ENCODE results near the gene GHRH.

The GHRH gene, protein sequence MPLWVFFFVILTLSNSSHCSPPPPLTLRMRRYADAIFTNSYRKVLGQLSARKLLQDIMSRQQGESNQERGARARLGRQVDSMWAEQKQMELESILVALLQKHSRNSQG

DNA sequence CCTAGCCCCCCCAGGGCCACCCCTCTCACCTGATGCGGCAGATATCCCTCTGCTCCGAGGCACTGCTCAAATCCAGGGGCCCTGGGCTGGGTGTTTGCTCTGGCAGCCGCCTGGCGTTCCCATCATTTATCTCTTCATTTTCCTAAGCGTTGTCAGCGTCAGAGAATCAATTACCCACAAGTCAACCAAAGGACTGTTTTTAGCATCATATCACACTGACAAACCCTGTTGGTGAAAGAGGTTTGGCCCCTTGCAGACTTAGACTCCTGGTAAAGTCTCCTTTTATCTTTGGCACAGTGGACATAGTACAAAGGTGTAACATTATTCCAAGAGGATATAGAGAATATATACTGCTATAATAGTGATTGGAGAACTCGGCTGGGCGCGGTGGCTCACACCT is at the start of gene GHRH:
Gene GHRH, minus strand, starts transcription at position 101 of the 400 bp plus-strand sequence. CDS start 4,925 bp downstream, outside the sequence.
- DNase-seq = no peak

DNA sequence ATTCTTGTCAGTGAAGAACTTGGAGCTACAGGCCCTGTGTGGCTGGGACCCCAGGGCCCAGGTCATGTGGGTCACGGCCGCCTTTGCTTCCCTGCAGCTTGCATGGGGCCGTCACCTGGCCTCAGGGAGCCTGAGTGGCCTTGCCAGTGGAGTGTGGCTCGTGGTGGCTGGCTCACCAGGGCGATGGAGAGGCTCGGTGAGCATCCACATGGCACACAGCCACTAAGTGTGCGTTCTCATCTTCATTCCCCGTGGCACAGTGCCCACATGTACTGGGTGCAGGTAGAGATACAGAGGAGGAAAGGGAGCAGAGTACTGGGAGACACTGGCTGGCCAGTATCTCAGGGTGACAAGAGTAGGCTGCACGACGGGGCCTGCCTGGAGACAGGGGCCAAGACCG is 49.3 kb upstream of the GHRH start:
- no peak for DNase-seq

DNA sequence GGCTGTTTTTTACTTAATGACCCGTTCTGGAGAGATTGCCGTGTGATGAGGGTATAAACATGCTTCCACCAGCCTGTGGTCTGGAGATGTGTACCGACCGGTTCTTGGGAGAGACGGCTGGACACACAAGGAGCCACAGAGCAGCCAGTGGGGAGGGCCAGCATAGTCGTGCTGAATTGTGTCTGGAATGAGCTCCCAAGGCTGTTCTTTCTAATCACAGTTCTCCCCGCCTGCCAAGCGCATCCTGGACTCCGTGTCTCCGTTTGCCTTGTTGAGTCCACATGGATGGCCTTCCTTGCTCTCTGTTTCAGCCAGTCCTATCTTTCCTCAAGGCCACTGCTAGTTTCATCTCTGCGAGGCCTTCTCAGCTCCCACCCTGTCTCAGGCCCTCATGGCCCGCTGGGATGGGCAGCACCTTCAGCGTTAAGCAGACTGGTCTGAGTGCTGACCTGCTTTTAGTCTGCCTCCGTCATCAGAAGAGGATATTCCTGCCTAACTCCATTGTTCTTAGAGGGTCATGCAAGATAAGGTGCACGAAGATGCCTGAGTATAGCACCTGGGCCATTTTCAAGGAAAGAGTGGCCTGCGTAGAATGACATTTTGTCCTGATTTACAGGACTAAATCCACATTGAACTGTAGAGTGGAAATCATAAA is 48.4 kb upstream of the GHRH start:
- DNase-seq = no peak

DNA sequence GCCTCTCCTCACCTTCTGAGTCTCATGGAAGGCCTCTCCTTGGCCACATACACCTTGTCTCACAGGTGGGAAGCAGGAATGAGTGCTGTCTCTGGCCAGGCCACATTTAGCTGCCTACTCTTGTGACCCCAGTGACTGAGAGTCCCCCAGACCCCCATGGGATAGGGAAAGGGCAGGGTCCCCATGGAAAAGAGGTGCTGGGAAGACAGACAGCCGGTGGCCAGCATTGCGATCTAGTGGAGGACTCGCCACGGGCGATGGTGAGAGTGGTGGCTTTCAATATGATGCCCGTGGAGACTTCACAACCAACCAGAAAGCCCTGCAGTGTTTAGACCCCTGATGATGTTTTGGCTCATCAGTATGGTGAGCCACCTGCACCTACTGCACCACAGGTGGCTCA is 47.7 kb upstream of the GHRH start:
- no peak for DNase-seq

DNA sequence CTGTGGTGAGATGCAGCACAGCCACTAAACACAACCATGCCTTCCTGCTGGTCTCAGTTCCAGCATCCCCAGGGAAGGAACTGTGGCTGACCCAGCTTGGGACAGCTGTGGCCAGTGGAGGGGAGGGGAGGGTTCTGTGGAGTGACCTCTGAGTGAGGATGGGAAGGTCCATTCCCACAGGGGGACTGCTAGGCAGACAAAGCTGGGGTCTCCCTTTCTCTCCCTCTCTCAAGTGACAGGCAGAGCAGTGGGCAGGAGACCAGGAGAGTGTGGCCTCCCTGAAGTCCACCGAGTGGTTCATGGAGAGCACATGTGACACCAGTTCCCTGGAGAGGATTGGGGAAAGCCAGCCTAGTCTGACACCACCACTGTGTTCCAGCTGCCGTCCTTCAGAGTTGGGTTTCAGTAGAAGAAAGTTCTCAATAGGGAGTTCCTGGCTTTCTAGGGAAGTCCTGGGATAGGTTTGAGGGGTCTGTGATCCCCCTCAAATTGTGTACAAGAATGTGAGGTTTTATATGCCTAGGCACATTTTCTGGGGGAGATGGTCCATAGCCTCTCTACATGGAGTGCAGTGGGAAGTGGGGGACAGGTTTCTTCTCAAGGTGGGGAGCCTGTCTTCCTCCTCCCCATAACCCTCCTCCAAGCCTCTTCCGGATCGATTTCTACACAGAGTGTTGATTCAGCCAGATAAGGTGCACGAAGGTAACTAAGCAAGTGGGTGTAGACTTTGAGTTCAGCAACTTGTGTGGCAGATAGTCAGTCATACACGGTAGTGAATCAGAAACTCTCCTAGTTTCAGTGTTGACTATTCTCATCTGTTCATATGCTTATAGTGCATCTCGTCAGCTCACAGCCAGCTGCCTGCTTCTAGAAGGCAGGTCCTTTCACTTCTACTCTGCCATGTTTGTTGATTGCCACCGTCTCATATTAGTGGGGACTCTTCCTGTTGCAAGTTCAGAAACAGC is 46.8 kb upstream of the GHRH start:
- no peak for DNase-seq

DNA sequence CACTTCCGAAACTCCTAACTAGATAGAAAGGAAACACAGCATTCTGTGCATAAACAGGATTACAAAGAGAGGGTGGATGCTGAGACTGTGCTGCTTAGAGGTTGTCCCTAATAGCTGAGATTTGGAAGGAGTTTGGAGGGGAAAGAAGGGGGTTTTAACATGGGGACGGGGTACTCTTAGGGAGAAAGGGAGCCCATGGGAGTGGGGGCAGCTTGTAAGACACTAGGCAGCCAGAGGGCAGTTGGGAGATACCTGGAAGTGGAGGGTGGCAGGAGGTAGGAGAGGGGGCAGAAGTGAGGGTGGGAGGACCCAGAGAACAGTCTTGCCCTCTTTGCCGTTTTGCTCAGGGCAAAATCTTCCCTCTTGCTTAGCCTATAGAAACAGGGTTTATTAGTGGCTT is 44.2 kb upstream of the GHRH start:
- DNase-seq = no peak

DNA sequence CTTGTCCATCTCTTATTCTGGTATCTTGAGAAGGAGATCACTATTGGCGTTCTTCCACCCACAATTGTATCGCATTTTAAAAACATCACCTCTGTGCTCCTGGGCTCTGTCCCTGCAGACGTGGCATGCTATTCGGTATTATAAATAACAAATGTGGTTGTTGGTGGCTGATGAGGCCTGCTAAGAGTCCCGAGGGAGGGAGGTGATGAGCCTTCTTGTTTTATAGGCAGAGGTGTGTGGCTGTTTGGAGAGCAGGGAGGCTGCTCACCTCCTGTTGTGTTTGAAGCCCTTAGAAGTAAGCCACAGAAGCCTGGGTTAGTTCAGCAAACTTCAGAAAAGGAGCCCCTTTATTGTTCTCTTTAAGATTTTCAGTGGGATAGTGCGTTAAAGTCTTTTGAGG is 43.5 kb upstream of the GHRH start:
- no peak for DNase-seq

DNA sequence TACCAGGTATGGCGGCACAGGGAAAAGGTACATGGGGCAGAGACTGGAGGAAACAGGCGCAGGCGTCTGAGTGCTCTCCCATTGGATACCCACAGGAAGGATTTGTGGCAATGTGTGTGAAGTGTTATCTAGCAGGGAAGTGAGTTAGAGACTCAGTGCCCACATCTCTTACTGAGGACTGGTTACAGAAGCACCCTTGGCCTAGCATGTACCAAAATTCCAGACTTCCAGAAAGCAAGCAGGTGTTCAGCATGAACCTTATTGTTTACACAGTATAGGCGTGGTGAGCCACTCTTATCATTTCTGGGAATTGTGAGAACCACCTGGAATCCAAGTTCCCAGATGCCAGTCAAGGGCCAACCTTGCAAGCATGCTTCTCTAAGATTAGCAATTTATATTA is 42.0 kb upstream of the GHRH start:
- DNase-seq = no peak

DNA sequence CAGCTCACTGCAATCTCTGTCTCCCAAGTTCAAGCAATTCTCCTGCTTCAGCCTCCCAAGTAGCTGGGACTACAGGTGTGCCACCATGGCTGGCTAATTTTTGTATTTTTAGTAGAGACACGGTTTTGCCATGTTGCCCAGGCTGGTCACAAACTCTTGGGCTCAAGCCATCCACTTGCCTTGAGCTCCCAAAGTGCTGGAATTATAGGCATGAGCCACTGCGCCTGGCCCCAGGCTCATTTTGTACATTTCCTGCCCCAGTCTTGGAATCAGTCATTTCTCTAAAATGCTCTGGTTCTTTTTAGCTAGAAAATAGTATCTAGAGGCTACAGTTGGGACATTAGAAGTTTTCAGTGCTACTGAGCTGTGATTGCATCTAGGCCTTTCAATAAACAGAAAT is 41.4 kb upstream of the GHRH start:
- no peak for DNase-seq

DNA sequence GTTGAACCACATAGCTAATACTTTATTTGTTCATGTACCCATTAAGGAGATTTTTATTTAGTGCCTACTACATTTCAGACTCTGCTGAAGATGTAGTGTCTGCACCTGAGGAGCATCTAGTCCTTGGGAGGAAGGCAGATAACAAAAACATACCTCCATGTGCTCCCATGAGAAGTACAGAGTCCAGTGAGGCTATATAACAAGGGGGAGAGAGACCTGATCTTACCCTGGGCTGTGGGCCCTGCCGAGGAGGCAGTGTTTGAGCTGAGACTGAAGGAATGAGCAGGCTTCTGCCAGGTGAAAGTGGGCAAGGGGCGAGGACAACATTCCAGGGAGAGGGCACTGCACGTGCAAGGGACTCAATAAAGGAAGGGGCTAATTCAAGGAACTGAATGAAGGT is 39.9 kb upstream of the GHRH start:
- no peak for DNase-seq

DNA sequence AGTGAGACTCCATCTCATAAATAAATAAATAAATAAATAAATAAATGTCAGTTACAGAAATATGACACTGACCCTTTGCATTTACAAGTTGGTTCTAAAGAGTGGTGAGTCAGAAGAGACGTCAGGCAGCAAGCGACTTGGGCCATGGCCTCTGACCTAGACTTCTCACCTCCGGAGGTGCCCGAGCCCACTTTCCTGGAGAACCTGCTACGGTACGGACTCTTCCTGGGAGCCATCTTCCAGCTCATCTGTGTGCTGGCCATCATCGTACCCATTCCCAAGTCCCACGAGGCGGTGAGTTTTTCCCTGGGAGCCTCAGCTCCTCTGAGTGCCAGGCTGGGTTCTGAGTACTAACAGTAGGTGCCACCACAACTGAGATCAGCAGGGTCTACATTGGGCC is 39.5 kb upstream of the GHRH start:
- no peak for DNase-seq

DNA sequence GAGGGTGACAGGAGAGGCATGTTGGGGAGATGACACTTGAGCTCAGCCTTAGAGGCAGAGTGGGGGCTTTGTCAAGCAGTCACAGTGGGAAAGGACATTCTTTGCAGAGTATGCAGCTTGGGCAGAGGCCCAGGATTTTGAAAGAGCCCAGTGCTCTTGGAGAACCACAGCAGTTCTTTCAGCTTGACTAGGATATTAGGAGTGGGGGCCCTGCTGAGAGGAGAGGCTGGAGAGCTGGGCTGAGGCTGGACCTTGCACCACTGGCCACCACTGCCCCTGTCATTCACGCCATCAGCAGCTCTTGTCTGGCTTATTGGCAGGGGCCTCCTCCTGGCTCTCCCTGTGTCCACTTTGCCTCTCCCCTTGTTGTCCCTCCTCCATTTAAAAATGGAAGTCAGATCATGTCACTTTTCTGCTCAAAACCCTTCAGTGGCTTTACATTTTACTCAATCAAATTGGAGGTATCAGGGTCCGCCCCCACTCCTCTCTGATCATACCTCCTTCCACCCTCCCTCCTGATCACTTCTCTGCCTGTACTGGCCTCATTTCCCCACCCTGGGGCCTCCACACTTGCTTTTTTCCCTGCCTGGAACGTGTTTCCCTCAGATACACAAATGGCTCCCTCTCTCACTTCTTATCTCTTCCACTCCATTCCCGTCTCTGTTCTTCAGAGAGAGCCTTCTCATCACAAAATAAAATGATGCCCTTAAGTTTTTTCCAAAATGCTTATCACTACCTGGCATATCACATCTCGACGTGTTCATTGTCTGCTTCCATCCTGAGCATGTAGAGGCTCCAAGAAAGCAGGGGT is 38.3 kb upstream of the GHRH start:
- DNase-seq = peak; percentile 68

DNA sequence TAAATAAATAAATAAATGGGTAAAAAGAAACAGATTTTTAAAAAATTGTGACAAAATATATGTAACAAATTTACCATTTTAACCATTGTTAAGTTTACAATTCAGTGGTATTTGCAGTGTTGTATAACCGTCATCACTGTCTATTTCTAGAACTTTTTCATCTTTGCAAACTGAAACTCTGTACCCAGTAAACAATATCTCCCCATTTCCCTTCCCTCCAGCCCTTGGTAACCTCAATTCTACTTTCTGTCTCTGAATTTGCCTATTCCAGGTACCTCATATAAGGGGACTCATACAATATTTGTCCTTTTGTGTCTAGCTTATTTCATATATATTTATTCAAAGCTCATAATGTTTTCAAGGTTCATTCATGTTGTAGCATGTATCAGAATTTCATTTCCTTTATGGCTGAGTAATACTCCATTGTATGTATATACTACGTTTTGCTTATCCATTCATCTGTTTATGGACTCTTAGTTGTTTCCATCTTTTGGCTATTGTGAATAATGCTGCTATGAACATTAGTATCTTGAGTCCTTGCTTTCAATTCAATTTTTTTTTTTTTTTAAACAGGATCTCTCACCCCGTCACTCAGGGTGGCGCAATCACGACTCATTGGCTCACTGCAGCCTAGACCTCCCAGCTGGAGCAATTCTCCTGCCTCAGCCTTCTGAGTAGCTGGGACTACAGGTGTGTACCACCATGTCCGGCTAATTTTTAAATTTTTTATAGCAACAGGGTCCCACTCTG is 36.8 kb upstream of the GHRH start:
- peak; percentile 78 for DNase-seq

DNA sequence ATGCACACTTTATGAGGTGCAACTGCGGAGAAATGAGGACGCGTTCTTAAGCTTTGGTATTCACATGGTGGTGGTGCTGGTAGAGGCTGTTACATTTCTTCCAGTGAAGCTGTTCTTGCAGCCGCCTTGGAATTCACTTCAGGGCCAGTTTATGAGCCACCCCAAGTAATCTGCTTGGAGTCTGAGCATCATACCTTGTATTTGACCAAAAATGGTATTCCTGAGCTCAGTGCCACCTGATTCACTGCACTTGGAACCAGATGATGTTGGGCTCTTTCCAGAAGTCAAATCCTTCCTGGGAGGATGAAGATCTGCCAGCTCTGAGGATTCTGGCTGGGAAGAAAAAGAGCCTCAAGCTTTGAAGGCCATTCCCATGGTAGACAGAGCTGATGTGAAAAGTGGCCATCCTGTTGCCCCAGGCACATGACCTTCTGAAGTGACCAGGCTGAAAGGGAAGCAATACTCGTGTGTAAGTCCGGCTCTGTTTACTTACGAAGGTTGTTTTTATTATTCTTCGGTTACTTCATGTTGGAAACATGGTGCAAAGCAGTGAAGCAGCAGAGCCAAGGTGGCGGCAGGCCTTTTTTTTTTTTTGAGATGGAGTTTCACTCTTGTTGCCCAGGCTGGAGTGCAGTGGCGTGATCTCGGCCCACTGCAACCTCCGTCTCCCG is 35.6 kb upstream of the GHRH start:
- peak; percentile 90 for DNase-seq

DNA sequence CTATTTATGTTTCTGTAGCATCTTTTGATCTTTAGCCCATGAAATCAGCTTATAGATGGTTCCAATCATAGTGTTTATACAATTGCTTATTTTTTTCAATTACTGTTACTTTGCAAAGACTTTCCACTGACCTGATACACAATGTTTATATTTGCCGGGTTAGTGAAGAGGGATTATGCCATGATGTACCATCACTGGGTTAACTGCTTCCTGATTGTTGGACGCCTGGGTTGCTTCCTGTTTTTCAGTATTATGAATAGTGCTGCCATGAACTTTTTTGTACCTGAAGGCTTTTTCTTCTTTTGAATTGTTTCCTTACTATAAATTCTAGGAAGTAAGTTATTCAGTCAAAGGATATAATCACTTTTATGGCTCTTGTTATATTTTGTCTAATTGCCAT is 34.8 kb upstream of the GHRH start:
- DNase-seq = no peak

DNA sequence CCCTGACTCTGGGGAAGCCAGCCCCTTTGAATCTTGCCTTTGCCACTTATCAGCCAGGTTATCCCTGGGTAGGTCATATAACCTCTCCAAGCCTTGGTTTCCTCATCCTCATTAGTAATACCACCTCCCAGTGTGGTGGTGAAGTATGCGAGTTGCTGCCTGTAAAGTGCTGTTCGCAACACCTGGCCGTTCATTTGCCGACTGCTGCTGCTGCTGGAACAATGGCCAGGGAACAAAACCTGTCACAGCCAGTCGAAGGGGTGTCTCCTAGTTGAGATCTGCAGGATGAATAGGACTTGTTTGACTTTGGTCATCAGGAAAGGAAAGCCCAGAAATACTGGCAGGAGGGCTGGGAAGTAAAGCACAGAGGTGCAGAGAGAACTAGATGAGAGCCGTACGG is 34.0 kb upstream of the GHRH start:
- DNase-seq = no peak

DNA sequence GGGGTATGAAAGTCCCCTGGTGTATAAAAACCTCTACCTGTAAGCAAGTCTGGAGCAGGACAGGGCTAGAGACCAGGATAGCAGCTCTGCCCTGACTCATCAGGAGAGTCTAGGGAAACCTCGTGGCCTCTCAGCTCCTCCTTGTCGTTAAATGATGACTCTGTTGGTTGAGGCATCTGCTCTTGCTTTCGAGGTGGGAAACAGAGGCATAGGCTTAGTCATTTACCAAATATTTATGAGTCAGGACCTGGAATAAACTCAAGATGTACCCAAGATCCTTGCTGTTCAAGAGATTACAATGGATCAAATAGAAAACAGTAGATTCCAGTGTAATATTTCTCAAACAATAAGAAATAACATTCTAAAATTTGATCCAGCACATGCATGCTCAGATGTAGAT is 33.4 kb upstream of the GHRH start:
- peak; percentile 98 for DNase-seq

DNA sequence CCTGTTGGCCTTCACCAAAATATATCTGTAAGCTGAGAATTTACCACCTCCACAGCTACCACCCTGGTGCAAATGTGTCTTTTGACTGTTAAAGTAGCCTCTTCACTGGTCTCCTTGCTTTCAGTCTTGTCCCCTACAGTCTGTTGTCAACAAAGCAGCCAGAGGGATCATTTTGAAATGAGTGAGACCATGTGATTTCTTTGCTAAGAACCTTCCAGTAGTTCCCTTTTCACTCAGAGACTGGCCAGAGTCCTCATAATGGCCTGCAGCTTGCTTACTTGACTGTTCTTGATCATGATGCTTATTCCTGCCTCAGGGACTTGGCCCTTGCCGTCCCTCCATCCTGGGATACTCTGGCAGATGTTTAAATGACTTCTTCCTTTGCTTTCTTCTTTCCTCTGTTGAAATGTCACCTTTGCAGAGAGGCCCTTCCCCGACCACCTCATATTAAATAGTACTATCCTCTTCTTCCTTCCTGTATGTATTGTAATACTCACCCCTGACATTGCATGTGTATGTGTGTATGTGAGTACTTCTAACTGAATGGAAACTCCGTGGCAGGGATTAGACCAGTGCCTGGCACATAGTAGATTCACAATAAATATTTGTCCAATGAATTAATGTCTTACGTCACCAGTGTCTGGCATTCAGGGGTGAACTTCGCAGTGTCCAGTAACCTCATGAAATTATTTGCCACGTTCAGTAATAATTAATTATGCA is 32.8 kb upstream of the GHRH start:
- DNase-seq = no peak

DNA sequence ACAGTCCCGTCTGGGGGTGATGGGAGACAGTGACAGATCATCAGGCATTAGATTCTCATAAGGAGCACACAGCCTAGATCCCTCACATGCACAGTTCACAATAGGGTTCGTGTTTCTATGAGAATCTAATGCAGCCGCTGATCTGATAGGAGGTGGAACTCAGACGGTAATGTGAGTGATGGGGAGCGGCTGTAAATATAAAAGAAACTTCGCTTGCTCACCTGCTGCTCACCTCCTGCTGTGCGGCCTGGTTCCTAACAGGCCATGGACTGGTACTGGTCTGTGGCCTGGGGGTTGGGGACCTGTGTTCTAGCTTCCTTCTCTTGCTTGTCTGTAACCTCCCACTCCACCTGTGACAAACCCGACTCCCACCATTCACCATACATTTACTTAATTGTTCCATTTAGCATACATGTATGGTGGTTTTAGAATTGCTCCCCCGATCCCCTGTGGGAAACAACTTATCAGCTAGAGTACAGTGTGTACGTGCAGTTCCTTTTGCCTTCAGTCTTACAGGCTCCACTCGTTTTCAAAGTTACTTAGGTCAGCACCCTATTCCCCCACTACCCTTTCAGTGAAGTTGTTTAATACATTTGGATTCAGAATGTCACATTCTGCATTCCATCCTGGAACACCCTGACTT is 31.8 kb upstream of the GHRH start:
- no peak for DNase-seq

DNA sequence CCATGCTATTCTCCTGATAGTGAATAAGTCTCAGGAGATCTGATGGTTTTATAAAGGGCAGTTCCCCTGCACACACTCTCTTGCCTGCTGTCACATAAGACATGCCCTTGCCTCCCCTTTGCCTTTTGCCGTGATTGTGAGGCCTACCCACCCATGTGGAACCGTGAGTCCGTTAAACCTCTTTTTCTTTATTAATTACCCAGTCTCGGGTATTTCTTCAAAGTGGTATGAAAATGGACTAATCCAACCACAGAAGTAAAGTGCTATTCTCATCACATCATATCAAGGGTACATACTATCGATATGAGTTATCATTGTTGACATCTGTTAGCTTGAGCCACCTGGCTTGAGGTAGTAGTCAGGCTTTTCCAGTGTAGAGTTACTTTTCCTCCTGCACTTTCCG is 30.1 kb upstream of the GHRH start:
- DNase-seq = no peak
